Ascending aorta (tissue), 2 donors: ENCODE measurements around the gene TOR3A. TPM values are rescaled to one million over a fixed set of nuclear protein-coding genes. Genes with fewer than 3 reads are reported as not detected.

Experiments used
- DNase-seq, 2 donors: peaks; one replicate each; pipeline ENCODE4 v3.0.0-alpha.2; 2019; ENCODE audit warnings: low spot score in 2 of 2
- H3K27ac ChIP-seq, 2 donors: fragments of 200-600 bp; sonication (generic); one replicate each; pipeline ENCODE4 v1.5.1; 2016 to 2017; ENCODE audit warnings: mild to moderate bottlenecking in 1 of 2
- H3K27me3 ChIP-seq: fragments of 200-600 bp; sonication (generic); one replicate; pipeline ENCODE4 v1.5.1; 2017
- H3K36me3 ChIP-seq, 2 donors: fragments of 200-600 bp; sonication (generic); one replicate each; pipeline ENCODE4 v1.5.1; 2016
- H3K4me1 ChIP-seq, 2 donors: fragments of 200-600 bp; sonication (generic); one replicate each; pipeline ENCODE4 v1.5.1; 2016 to 2017; ENCODE audit warnings: mild to moderate bottlenecking in 1 of 2
- H3K4me3 ChIP-seq, 2 donors: fragments of 200-600 bp; sonication (generic); one replicate each; pipeline ENCODE4 v1.5.1; 2016 to 2017; ENCODE audit warnings: mild to moderate bottlenecking in 1 of 2
- H3K9me3 ChIP-seq, 2 donors: fragments of 200-600 bp; sonication (generic); one replicate each; pipeline ENCODE4 v1.5.1; 2016
- intact Hi-C: fragments of 100-400 bp; cut with DNase I; formaldehyde crosslinking; loops from one replicate; pipeline ENCODE4 v1.15.1; 2023
- total RNA-seq: library from RNA; depleted of rRNA; stranded (reverse); fragments of >200 nt; gene quantifications from one replicate; pipeline ENCODE4 v1.1.0, GENCODE V29; 2016
- TF ChIP-seq, protein P1 (sequence below), 3 experiments: fragments of 200-600 bp in 2 of 3; fragments of 450-650 bp in 1 of 3; sonication (generic) in 2 of 3; IDR thresholded peaks; one replicate each; pipeline ENCODE4 v1.5.1; 2016 to 2019; ENCODE audit warnings: antibody characterized with exemption in 3 of 3, mild to moderate bottlenecking in 1 of 3, moderate library complexity in 1 of 3

Gene TOR3A
- total RNA-seq, 1 donor from 2014 or later = 109 TPM

DNA sequence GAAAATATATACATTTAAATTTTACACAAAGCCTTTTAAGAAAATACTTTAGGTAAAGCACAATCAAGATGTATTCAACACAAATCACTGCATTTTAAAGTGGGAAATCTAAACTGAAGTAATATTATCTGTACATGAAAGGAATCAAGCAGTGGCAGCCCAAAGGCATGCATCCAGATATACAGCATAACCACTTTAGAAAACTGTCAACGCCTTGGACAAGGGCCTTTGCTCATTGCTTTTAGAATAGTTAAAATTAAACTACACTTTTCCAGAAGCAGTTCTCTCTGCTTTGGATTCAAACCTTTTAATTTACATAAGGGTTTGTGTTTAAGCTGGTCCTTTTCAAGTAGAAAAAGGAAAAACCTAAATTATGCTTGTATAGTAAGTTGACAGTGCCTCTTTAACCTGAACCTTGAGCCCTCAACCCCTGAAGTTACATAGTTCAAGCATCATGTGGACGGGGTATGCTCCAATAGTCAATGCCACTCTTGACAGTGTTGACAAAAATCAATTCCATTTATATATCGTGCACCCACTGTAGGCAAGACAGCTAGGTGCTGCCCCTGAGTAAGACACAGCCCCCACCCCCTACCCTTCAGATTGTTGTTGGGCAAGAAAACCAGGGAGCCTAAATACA is 22.9 kb downstream of the TOR3A start:
- Histone ChIP-seq H3K4me1 (no peaks in the 10 kb centered on the region), H3K36me3 (peaks cover 29 to 43% of the 10 kb centered on the region in 2 donors), H3K27me3 (no peaks in the 10 kb centered on the region), H3K4me3 (no peak overlapping the region), H3K9me3 (no peaks in the 10 kb centered on the region), H3K27ac (no peak overlapping the region)
- intact Hi-C loops = no loop called here
- TF ChIP-seq, protein P1, sequence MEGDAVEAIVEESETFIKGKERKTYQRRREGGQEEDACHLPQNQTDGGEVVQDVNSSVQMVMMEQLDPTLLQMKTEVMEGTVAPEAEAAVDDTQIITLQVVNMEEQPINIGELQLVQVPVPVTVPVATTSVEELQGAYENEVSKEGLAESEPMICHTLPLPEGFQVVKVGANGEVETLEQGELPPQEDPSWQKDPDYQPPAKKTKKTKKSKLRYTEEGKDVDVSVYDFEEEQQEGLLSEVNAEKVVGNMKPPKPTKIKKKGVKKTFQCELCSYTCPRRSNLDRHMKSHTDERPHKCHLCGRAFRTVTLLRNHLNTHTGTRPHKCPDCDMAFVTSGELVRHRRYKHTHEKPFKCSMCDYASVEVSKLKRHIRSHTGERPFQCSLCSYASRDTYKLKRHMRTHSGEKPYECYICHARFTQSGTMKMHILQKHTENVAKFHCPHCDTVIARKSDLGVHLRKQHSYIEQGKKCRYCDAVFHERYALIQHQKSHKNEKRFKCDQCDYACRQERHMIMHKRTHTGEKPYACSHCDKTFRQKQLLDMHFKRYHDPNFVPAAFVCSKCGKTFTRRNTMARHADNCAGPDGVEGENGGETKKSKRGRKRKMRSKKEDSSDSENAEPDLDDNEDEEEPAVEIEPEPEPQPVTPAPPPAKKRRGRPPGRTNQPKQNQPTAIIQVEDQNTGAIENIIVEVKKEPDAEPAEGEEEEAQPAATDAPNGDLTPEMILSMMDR (IDR thresholded peaks at IDR 0.05) = no peak
- no peak for DNase-seq

- H3K27ac ChIP-seq = no peak overlapping the region
- no peak for DNase-seq
- intact Hi-C loops = no loop called here
- TF ChIP-seq, protein P1 (IDR thresholded peaks at IDR 0.05) = no peak
- no peaks in the 10 kb centered on the region for H3K9me3 ChIP-seq
- no peak overlapping the region for H3K4me3 ChIP-seq
- peaks cover 35 to 45% of the 10 kb centered on the region in 2 donors for H3K36me3 ChIP-seq
- H3K27me3 ChIP-seq = no peaks in the 10 kb centered on the region
- no peaks in the 10 kb centered on the region for H3K4me1 ChIP-seq
Measured at GRCh38 chr1:179105393-179105792, 23.5 kb downstream of the TOR3A start.

GRCh38 chr1:179107706-179108629 is 26.1 kb downstream of the TOR3A start:
- TF ChIP-seq, protein P1 (IDR thresholded peaks at IDR 0.05) = no peak
- H3K36me3 ChIP-seq = peaks cover 51 to 55% of the 10 kb centered on the region in 2 donors
- H3K4me3 ChIP-seq = no peak overlapping the region
- H3K9me3 ChIP-seq = no peaks in the 10 kb centered on the region
- no peak overlapping the region for H3K27ac ChIP-seq
- no peak for DNase-seq
- no peaks in the 10 kb centered on the region for H3K4me1 ChIP-seq
- H3K27me3 ChIP-seq = no peaks in the 10 kb centered on the region
- intact Hi-C loops = no loop called here

DNA sequence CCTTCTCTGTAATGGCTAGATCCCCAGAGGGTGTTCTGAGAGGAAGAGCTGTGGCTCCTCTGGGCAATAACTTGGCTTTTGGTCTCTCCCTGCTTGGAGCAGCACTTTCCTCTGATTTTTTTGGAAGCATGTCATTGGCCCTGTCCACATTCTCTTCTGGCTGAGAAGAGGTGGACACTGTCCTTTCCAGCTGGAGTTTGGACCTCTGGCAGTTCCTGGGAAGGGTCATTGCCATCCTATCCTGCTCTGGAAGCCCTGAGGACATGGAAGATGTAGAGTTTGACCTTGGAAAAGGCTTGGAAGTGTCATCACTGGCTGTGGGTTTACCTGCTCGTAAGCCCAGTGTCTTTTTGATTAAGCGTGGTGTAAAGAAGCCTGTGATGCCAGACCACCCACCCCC is 26.8 kb downstream of the TOR3A start:
- Histone ChIP-seq H3K36me3 (peaks cover 51 to 60% of the 10 kb centered on the region in 2 donors), H3K4me3 (no peak overlapping the region), H3K27me3 (no peaks in the 10 kb centered on the region), H3K27ac (no peak overlapping the region), H3K9me3 (no peaks in the 10 kb centered on the region), H3K4me1 (no peaks in the 10 kb centered on the region)
- TF ChIP-seq, protein P1 (IDR thresholded peaks at IDR 0.05) = no peak
- intact Hi-C loops = no loop called here
- DNase-seq = no peak

- Histone ChIP-seq H3K36me3 (peaks cover 52 to 83% of the 10 kb centered on the region in 2 donors), H3K27ac (no peak overlapping the region), H3K4me3 (no peak overlapping the region), H3K4me1 (no peaks in the 10 kb centered on the region), H3K9me3 (no peaks in the 10 kb centered on the region), H3K27me3 (no peaks in the 10 kb centered on the region)
- DNase-seq = no peak
- intact Hi-C loops = no loop called here
- TF ChIP-seq, protein P1 (IDR thresholded peaks at IDR 0.05) = no peak
Measured at GRCh38 chr1:179115181-179115580, 33.3 kb downstream of the TOR3A start.
